H1 (cell line): ENCODE measurements around the gene ARHGAP6. TPM values are rescaled to one million over a fixed set of nuclear protein-coding genes. Genes with fewer than 3 reads are reported as not detected.

ENCODE experiments used
- EZH2 ChIP-seq: fragments of 200-600 bp; sonication (generic); IDR thresholded peaks from 2 replicates; pipeline ENCODE4 v1.7.1; 2012; ENCODE audit warnings: low read depth, mild to moderate bottlenecking, moderate library complexity, low read length, inconsistent platforms; ENCODE audit not compliant: severe bottlenecking
- RBBP5 ChIP-seq: IDR thresholded peaks from 2 replicates; pipeline ENCODE4 v1.7.1; 2012; ENCODE audit warnings: low read depth, mild to moderate bottlenecking, inconsistent platforms, low read length, moderate library complexity, borderline replicate concordance
- polyA plus RNA-seq, 7 experiments: library from polyadenylated mRNA; depleted of rRNA in 3 of 7; stranded (reverse) in 5 of 7; unstranded in 2 of 7; fragments of >200 nt in 5 of 7; fragments of 200-250 nt in 2 of 7; gene quantifications; 1 replicate in 5 of 7; 2 replicates in 1 of 7; 4 replicates in 1 of 7; pipeline versions ENCODE4 v1.2.1 to v1.2.3, GENCODE V29; 2011 to 2013; ENCODE audit warnings: missing spikeins in 2 of 7, mixed read lengths in 2 of 7
- total RNA-seq: library from RNA; stranded (reverse); fragmentation: NEBNext Ultra II Directional; extraction: Animal tissue kit (Norgen Biotek cat#: 25700); gene quantifications from 2 replicates; pipeline ENCODE4 v1.2.1, GENCODE V29; 2021
- TF ChIP-seq, protein P1 (sequence below): fragments of 300-600 bp; sonication (generic); IDR thresholded peaks from 2 replicates; pipeline ENCODE4 v1.7.1; 2012; ENCODE audit warnings: low read length, moderate library complexity, mild to moderate bottlenecking, inconsistent platforms; ENCODE audit not compliant: insufficient replicate concordance

ARHGAP6 gene
- total and polyA plus RNA-seq, 2 of the 8 experiments (the other 6 are each of a cell fraction or from before 2014, with no cell fraction given), result 0.35 to 0.82 TPM

GRCh38 chrX:11347300-11347699, 318.4 kb downstream of the ARHGAP6 start (continued):
- TF ChIP-seq, protein P1, sequence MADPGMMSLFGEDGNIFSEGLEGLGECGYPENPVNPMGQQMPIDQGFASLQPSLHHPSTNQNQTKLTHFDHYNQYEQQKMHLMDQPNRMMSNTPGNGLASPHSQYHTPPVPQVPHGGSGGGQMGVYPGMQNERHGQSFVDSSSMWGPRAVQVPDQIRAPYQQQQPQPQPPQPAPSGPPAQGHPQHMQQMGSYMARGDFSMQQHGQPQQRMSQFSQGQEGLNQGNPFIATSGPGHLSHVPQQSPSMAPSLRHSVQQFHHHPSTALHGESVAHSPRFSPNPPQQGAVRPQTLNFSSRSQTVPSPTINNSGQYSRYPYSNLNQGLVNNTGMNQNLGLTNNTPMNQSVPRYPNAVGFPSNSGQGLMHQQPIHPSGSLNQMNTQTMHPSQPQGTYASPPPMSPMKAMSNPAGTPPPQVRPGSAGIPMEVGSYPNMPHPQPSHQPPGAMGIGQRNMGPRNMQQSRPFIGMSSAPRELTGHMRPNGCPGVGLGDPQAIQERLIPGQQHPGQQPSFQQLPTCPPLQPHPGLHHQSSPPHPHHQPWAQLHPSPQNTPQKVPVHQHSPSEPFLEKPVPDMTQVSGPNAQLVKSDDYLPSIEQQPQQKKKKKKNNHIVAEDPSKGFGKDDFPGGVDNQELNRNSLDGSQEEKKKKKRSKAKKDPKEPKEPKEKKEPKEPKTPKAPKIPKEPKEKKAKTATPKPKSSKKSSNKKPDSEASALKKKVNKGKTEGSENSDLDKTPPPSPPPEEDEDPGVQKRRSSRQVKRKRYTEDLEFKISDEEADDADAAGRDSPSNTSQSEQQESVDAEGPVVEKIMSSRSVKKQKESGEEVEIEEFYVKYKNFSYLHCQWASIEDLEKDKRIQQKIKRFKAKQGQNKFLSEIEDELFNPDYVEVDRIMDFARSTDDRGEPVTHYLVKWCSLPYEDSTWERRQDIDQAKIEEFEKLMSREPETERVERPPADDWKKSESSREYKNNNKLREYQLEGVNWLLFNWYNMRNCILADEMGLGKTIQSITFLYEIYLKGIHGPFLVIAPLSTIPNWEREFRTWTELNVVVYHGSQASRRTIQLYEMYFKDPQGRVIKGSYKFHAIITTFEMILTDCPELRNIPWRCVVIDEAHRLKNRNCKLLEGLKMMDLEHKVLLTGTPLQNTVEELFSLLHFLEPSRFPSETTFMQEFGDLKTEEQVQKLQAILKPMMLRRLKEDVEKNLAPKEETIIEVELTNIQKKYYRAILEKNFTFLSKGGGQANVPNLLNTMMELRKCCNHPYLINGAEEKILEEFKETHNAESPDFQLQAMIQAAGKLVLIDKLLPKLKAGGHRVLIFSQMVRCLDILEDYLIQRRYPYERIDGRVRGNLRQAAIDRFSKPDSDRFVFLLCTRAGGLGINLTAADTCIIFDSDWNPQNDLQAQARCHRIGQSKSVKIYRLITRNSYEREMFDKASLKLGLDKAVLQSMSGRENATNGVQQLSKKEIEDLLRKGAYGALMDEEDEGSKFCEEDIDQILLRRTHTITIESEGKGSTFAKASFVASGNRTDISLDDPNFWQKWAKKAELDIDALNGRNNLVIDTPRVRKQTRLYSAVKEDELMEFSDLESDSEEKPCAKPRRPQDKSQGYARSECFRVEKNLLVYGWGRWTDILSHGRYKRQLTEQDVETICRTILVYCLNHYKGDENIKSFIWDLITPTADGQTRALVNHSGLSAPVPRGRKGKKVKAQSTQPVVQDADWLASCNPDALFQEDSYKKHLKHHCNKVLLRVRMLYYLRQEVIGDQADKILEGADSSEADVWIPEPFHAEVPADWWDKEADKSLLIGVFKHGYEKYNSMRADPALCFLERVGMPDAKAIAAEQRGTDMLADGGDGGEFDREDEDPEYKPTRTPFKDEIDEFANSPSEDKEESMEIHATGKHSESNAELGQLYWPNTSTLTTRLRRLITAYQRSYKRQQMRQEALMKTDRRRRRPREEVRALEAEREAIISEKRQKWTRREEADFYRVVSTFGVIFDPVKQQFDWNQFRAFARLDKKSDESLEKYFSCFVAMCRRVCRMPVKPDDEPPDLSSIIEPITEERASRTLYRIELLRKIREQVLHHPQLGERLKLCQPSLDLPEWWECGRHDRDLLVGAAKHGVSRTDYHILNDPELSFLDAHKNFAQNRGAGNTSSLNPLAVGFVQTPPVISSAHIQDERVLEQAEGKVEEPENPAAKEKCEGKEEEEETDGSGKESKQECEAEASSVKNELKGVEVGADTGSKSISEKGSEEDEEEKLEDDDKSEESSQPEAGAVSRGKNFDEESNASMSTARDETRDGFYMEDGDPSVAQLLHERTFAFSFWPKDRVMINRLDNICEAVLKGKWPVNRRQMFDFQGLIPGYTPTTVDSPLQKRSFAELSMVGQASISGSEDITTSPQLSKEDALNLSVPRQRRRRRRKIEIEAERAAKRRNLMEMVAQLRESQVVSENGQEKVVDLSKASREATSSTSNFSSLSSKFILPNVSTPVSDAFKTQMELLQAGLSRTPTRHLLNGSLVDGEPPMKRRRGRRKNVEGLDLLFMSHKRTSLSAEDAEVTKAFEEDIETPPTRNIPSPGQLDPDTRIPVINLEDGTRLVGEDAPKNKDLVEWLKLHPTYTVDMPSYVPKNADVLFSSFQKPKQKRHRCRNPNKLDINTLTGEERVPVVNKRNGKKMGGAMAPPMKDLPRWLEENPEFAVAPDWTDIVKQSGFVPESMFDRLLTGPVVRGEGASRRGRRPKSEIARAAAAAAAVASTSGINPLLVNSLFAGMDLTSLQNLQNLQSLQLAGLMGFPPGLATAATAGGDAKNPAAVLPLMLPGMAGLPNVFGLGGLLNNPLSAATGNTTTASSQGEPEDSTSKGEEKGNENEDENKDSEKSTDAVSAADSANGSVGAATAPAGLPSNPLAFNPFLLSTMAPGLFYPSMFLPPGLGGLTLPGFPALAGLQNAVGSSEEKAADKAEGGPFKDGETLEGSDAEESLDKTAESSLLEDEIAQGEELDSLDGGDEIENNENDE, result no peak
- TF ChIP-seq EZH2 (no peak), RBBP5 (no peak)
